NCI-H446 treated with DMSO at 0.1 percent for 48 hours (cell line): ENCODE data around the gene HES7.

Experiments used
- DNase-seq: peaks from one replicate; lab custom pipeline; 2025; lab: John Stamatoyannopoulos, UW

Gene HES7

DNA sequence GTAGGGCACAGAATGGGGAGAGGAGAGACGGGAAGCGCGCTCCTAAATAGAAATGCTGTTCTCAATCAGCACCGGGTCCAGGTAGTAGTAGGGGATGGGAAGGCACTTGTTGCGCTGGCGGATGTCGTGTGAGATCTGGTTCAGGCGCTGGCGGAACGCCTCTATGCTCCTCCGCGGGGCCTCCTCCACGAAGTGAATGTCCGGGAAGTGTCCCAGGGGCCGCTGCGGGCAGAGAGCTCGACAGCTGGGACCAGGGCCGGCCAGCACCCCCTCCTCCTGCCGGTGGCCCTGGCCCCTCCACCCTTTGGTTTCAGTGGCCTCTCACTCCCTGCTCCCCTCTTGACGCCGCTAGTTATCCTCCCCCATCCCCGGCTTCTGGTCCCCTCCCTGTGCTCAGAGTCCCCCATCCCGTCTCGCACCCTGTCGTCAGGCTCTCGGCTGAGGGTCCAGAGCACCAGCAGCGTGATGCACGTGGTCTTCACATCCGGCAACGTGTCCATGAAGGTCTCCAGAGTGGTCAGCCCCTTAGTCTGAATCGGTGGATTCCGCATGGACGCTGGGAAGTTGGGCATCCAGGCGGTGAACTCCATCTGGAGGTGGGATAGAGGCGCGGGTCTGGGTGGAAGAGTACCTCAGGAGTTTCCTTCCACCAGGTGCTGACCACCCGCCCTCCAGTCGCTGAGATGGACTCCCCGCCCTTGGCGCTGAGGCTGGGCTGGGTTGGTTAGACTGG, 51.0 kb downstream of the HES7 start:
- no peak for DNase-seq

GRCh38 chr17:8072341-8072728, 51.6 kb downstream of the HES7 start:
- DNase-seq = no peak

DNA sequence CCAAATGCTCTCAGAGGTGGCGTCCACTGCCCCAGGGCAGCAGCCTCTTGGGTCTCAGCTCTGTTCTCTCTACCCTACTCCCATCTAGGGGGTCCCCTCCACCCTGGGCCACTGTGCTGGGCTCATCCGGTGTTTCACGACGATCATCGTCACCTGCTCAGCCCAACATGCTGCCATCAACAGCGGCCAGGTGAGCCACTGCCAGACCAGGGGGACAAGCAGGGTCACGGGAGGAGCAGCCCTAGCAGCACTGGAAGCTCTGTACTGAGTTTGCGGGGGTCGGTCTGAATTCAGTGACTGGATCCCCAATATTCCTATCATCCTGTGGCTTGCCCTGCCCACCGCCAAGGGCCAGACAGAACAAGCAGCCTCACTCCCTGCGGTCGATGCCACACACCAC, 52.4 kb downstream of the HES7 start:
- no peak for DNase-seq
